ENCODE results near the gene TARM1. TPM values are rescaled to one million over a fixed set of nuclear protein-coding genes. Genes with fewer than 3 reads are reported as not detected.

TARM1 gene
- total and polyA plus RNA-seq, 2 of the 4 experiments (the other 2 are of a cell fraction), result not detected

DNA sequence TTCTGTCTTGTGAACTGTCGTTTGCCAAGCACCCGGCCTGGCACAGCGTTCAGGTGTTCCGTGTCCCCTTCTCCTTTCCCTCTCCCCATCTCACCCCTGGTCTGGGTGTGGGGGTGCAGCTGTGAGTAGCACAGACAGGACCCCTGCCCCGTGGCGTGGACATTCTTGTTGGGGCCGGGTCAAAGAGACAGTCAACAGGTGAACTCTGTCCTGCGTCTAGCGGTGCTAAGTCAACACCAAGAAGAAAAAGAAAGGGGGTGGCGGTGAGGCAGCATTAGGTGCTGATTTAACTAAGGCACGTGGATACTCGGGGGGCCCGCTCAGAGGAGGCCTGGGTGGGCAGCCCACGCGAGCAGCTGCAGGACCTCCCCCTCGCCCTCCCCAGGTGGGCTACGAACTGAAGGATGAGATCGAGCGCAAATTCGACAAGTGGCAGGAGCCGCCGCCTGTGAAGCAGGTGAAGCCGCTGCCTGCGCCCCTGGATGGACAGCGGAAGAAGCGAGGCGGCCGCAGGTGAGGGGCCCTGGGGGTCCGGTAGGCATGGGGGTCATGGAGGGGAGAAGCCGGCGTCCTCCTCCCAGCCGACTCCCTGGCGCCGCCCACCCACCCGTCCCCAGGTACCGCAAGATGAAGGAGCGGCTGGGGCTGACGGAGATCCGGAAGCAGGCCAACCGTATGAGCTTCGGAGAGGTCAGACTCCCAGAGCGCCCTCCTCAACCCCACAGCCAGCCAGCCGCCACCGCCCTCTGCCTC lies 46.7 kb upstream of the TARM1 start:
- H4K20me1 ChIP-seq (ENCODE audit: insufficient read depth, low read length), result no peaks in the 10 kb centered on the region
- no peak overlapping the region for H2BK15ac ChIP-seq (ENCODE audit: low read depth, low read length)
- no peak overlapping the region for H3K4ac ChIP-seq (ENCODE audit: low read depth, low read length)
- no peaks in the 10 kb centered on the region for H3K4me1 ChIP-seq (ENCODE audit: control insufficient read depth, insufficient read depth, low read length)
- no peak overlapping the region for H4K91ac ChIP-seq (ENCODE audit: insufficient read depth, low read depth, low read length)
- H3K36me3 ChIP-seq (ENCODE audit: control insufficient read depth, insufficient read depth, low read length), result peaks cover 67% of the 10 kb centered on the region
- no peak overlapping the region for H3K4me2 ChIP-seq (ENCODE audit: low read depth, low read length)
- BruUV-seq (replicated peaks), result no TSS peak
- no peak overlapping the region for H2BK5ac ChIP-seq (ENCODE audit: low read depth, low read length, poor library complexity, severe bottlenecking)
- no peak overlapping the region for H4K5ac ChIP-seq (ENCODE audit: low read depth, low read length)
- POLR2A ChIA-PET (ENCODE audit: unreplicated experiment), result no interaction called here
- ATAC-seq (ENCODE audit: low read depth) (no peak), DNase-seq (no peak)
- CTCF ChIA-PET, result no interaction called here
- 93% methylated on average over 18 of the region's 44 CpGs; no CpG with 5 or more reads in 1 of the 2 experiments for WGBS, 2 experiments (ENCODE audit: extremely low coverage in 2 of 2, insufficient read length in 1 of 2)
- no peak overlapping the region for H2AK5ac ChIP-seq (ENCODE audit: low read depth, low read length)
- no peak overlapping the region for H3K27ac ChIP-seq (ENCODE audit: insufficient read depth, low read length)
- TF ChIP-seq MAFK (IDR thresholded peaks at IDR 0.05; ENCODE audit: low read depth, low read length) (no peak), BHLHE40 (IDR thresholded peaks at IDR 0.05; ENCODE audit: low read depth, low read length) (no peak), FOS (IDR thresholded peaks at IDR 0.05; ENCODE audit: low read depth, low read length) (no peak), RCOR1 (IDR thresholded peaks at IDR 0.05; ENCODE audit: insufficient replicate concordance, low read length) (no peak), SMC3 (IDR thresholded peaks at IDR 0.05; ENCODE audit: low read depth, low read length) (no peak), NFE2L2 (IDR thresholded peaks at IDR 0.05; ENCODE audit: low read depth, low read length) (no peak)
- TF ChIP-seq, protein P1, sequence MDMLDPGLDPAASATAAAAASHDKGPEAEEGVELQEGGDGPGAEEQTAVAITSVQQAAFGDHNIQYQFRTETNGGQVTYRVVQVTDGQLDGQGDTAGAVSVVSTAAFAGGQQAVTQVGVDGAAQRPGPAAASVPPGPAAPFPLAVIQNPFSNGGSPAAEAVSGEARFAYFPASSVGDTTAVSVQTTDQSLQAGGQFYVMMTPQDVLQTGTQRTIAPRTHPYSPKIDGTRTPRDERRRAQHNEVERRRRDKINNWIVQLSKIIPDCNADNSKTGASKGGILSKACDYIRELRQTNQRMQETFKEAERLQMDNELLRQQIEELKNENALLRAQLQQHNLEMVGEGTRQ (IDR thresholded peaks at IDR 0.05; ENCODE audit: low read depth, low read length), result no peak
- no peaks in the 10 kb centered on the region for H3K9me3 ChIP-seq (ENCODE audit: control insufficient read depth, insufficient read depth, low read length)
- dilution Hi-C loops (cut with HindIII; ENCODE audit: low sequenced_read_pairs, unreplicated experiment) (no loop called here), in situ Hi-C loops (cut with MboI; ENCODE audit: low sequenced_read_pairs) (loop anchor here (25.0 kb wide), 1 partner anchor 1534 kb away; the partner anchor contains the start of gene U2AF2), intact Hi-C loops (cut with micrococcal nuclease) (no loop called here)
- H3K4me3 ChIP-seq (ENCODE audit: insufficient read depth, low read depth, low read length), result no peak overlapping the region
- H3K18ac ChIP-seq (ENCODE audit: low read depth, low read length), result no peak overlapping the region
- no peak overlapping the region for H3K9ac ChIP-seq (ENCODE audit: low read depth, low read length)
- H2BK120ac ChIP-seq (ENCODE audit: low read depth, low read length), result no peak overlapping the region
- no peaks in the 10 kb centered on the region for H3K27me3 ChIP-seq (ENCODE audit: control insufficient read depth, insufficient read depth, low read length)
- H3K79me1 ChIP-seq (ENCODE audit: low read depth in 1 of 2, low read length in 2 of 2), result no peaks in the 10 kb centered on the region
- H3K14ac ChIP-seq (replicated peaks; ENCODE audit: low read depth, low read length), result no peak overlapping the region
- no peak overlapping the region for H3K56ac ChIP-seq (ENCODE audit: extremely low read depth, insufficient read depth, low read length)
- no peak overlapping the region for H3K23ac ChIP-seq (ENCODE audit: low read depth, low read length)
- H2AK9ac ChIP-seq (replicated peaks; ENCODE audit: low read depth, low read length, poor library complexity), result no peak overlapping the region
- H4K8ac ChIP-seq (ENCODE audit: low read depth in 2 of 2, low read length in 2 of 2), result no peak overlapping the region
- no peak overlapping the region for H2BK20ac ChIP-seq (ENCODE audit: low read depth, low read length)
- H3K9me1 ChIP-seq (ENCODE audit: insufficient read depth, low read length), result no peaks in the 10 kb centered on the region
- H2AFZ ChIP-seq (replicated peaks; ENCODE audit: low read length, poor library complexity), result no peak overlapping the region

All from IMR-90 (cell line).